ENCODE measurements around the gene IGFL3. TPM values are rescaled to one million over a fixed set of nuclear protein-coding genes. Genes with fewer than 3 reads are reported as not detected.

IGFL3 gene
- total and polyA plus RNA-seq, 4 donors: not detected

DNA sequence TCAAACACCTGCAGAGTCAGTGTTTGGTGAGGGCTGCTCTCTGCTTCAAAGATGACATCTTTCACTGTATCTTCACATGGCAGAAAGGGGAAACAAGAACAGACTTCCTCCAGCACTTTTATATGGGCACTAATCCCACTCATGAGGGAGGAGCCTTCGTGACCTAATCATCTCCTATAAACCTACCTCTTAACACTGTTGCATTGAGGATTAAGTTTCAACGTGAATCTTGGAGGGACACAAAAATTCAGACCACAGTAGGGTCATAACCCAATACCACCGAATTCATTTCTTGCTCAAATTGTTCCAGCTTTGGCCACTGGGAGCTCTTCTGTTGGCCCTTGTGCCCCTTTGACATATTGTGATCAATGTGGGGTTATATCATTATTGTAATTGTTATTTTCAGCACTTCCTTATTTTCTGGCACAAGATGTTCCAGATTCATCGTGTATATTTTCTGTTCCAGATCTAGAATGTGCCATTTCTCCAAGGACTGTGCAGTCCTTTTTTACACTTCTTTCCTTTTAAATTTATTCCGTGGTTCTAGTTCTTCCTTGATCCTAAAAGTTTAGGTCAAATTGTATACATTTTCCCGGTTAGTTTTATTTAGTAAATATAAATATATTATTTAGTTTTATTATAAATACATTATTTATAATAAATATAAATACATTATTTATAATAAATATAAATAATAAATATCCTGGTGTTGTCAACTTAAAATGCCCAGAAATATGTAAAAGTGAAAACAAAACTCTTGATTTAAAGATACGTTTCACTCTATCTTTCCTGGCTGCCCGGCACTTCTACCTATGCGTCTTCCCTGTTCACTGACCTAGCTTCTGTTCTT lies 48.2 kb downstream of the IGFL3 start:
- Histone ChIP-seq H3K4me1 (ENCODE audit: control insufficient read depth in 1 of 2, insufficient read depth in 2 of 2, low read length in 2 of 2) (no peaks in the 10 kb centered on the region), H3K4me3 (ENCODE audit: low read length in 2 of 2) (no peak overlapping the region), H3K9me3 (ENCODE audit: control insufficient read depth, low read length) (peaks cover 3% of the 10 kb centered on the region), H3K27me3 (ENCODE audit: control insufficient read depth in 1 of 2, insufficient read depth in 2 of 2, low read length in 1 of 2) (peaks cover 0 to 9% of the 10 kb centered on the region in 2 donors), H3K27ac (ENCODE audit: low read depth in 1 of 2, low read length in 2 of 2) (no peak overlapping the region), H3K36me3 (ENCODE audit: control insufficient read depth in 1 of 2, insufficient read depth in 2 of 2, low read length in 1 of 2) (no peaks in the 10 kb centered on the region)
- WGBS, 2 donors: 36 to 37% methylated on average over 9 of the region's 9 CpGs
- intact Hi-C loops (cut with DNase I): no loop called here
- ATAC-seq (ENCODE audit: low FRiP score): no peak
- no peak for DNase-seq

DNA sequence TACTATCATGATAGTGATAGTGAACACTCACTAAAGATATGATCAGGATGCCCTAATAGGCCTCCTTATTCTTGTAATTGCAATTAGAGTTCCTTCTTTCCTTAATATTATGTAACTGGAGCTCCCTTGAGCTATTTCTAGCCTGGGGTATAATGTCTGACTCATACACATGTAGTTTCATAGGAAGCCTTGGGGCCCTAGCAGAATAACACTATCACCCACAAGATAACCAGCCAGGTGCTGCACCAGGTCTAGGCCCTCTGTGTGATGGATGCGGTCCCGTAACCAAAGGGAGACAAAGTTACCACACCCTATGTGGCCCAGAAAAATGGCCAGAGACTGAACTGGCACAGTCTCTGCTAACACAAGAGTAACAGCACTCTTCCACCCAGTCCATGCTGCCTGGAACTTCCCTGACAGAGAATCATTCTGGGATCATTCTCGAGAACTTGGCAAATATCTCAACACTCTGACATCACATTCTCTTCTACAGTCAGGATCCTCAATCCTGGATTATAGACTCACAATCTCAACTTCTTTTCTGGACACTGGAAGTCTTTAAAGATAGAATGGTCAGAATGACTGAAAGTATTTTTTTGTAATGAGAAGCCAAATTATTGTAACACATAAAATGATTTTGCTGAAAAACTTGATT lies 51.1 kb downstream of the IGFL3 start:
- H3K27me3 ChIP-seq (ENCODE audit: control insufficient read depth in 1 of 2, insufficient read depth in 2 of 2, low read length in 1 of 2): peaks cover 0 to 10% of the 10 kb centered on the region in 2 donors
- no peak overlapping the region for H3K4me3 ChIP-seq (ENCODE audit: low read length in 2 of 2)
- 76 to 80% methylated on average over 3 of the region's 3 CpGs for WGBS, 2 donors
- peaks cover 4% of the 10 kb centered on the region for H3K9me3 ChIP-seq (ENCODE audit: control insufficient read depth, low read length)
- no peak overlapping the region for H3K27ac ChIP-seq (ENCODE audit: low read depth in 1 of 2, low read length in 2 of 2)
- ATAC-seq (ENCODE audit: low FRiP score) (no peak), DNase-seq (no peak)
- H3K36me3 ChIP-seq (ENCODE audit: control insufficient read depth in 1 of 2, insufficient read depth in 2 of 2, low read length in 1 of 2): no peaks in the 10 kb centered on the region
- H3K4me1 ChIP-seq (ENCODE audit: control insufficient read depth in 1 of 2, insufficient read depth in 2 of 2, low read length in 2 of 2): no peaks in the 10 kb centered on the region
- intact Hi-C loops (cut with DNase I): no loop called here

Other genes with a start within 250 kb of the IGFL3 start
- gene IRF2BP1, start 238.5 kb downstream of the IGFL3 start, total RNA-seq: 10 to 100 TPM; 15.6 to 17.7 TPM
- 10 to 100 TPM in 1 of 2 donors, 1 to 10 TPM in 1; 4.1 to 13.3 TPM for gene IRF2BP1, start 238.5 kb downstream of the IGFL3 start, polyA plus RNA-seq
- gene MYPOP, start 222.1 kb downstream of the IGFL3 start, total RNA-seq: 1 to 10 TPM; 5.6 to 7.3 TPM
- 1 to 10 TPM; 4.9 to 8.3 TPM for gene MYPOP, start 222.1 kb downstream of the IGFL3 start, polyA plus RNA-seq
- not detected for gene NANOS2, start 209.9 kb downstream of the IGFL3 start, total RNA-seq
- gene NANOS2, start 209.9 kb downstream of the IGFL3 start, polyA plus RNA-seq: not detected
- gene NOVA2, start 150.8 kb downstream of the IGFL3 start, total RNA-seq: 10 to 100 TPM in 1 of 2 donors, 1 to 10 TPM in 1; 8.1 to 18.2 TPM
- gene NOVA2, start 150.8 kb downstream of the IGFL3 start, polyA plus RNA-seq: under 1 TPM in 1 of 2 donors, not detected in 1; 0.13 TPM
- gene CCDC61, start 129.2 kb downstream of the IGFL3 start, total RNA-seq: 10 to 100 TPM; 11.7 to 24.0 TPM
- gene CCDC61, start 129.2 kb downstream of the IGFL3 start, polyA plus RNA-seq: 10 to 100 TPM in 1 of 2 donors, under 1 TPM in 1; 0.50 to 19.4 TPM
- 1 to 10 TPM in 1 of 2 donors, not detected in 1; 1.4 TPM for gene PGLYRP1, start 101.6 kb downstream of the IGFL3 start, total RNA-seq
- 1 to 10 TPM in 1 of 2 donors, not detected in 1; 1.9 TPM for gene PGLYRP1, start 101.6 kb downstream of the IGFL3 start, polyA plus RNA-seq
- gene IGFL4, start 83.7 kb downstream of the IGFL3 start, total RNA-seq: not detected
- not detected for gene IGFL4, start 83.7 kb downstream of the IGFL3 start, polyA plus RNA-seq
- gene IGFL2, start 23.6 kb upstream of the IGFL3 start, total RNA-seq: under 1 TPM in 1 of 2 donors, not detected in 1; 0.36 TPM
- not detected for gene IGFL2, start 23.6 kb upstream of the IGFL3 start, polyA plus RNA-seq
- gene IGFL1, start 105.1 kb upstream of the IGFL3 start, total RNA-seq: not detected
- not detected for gene IGFL1, start 105.1 kb upstream of the IGFL3 start, polyA plus RNA-seq
- gene HIF3A, start 172.4 kb upstream of the IGFL3 start, total RNA-seq: 10 to 100 TPM; 37.5 to 55.4 TPM
- gene HIF3A, start 172.4 kb upstream of the IGFL3 start, polyA plus RNA-seq: 10 to 100 TPM in 1 of 2 donors, 1 to 10 TPM in 1; 7.0 to 78.4 TPM
- gene PPP5C, start 222.4 kb upstream of the IGFL3 start, total RNA-seq: 10 to 100 TPM; 62.7 to 63.7 TPM
- gene PPP5C, start 222.4 kb upstream of the IGFL3 start, polyA plus RNA-seq: 10 to 100 TPM; 23.0 to 54.3 TPM

Data from aorta (tissue), 5 donors.